HG02943 (cell line): ENCODE results near the gene DBN1.

Source experiments
- ATAC-seq: cut with Tn5 transposase; IDR thresholded peaks from one replicate; pipeline ENCODE4 v1.9.1; 2021; ENCODE audit warnings: mild to moderate bottlenecking, low read depth, moderate library complexity; ENCODE audit not compliant: unreplicated experiment

Gene DBN1

GRCh38 chr5:177475563-177476427 lies 2.4 kb upstream of the DBN1 start:
- ATAC-seq: no peak

- ATAC-seq: no peak
Measured at GRCh38 chr5:177474846-177475562, 1.6 kb upstream of the DBN1 start.

DNA sequence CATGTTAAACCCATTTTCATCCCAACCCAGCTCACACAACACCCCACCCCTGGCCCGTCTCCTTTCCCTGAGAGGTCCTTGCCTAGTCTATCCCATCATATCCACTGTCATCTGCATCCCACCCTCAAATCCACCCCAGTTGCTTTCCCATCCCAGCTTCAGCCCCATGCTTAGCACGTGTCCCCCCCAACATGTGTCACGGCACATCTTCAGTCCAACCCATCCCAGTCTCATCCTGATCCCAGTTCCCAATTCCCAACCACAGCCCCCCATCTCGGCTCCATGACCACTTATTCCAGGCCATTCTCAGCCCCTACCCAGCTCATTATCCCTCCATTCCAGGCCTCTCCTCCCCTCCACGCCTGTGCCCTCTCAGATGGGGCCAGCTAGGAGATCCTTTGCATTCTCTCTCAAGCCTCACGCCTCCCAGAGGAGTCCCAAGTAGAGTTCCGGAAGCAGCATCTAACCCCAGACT lies 605 bp upstream of the DBN1 start:
- no peak for ATAC-seq

DNA sequence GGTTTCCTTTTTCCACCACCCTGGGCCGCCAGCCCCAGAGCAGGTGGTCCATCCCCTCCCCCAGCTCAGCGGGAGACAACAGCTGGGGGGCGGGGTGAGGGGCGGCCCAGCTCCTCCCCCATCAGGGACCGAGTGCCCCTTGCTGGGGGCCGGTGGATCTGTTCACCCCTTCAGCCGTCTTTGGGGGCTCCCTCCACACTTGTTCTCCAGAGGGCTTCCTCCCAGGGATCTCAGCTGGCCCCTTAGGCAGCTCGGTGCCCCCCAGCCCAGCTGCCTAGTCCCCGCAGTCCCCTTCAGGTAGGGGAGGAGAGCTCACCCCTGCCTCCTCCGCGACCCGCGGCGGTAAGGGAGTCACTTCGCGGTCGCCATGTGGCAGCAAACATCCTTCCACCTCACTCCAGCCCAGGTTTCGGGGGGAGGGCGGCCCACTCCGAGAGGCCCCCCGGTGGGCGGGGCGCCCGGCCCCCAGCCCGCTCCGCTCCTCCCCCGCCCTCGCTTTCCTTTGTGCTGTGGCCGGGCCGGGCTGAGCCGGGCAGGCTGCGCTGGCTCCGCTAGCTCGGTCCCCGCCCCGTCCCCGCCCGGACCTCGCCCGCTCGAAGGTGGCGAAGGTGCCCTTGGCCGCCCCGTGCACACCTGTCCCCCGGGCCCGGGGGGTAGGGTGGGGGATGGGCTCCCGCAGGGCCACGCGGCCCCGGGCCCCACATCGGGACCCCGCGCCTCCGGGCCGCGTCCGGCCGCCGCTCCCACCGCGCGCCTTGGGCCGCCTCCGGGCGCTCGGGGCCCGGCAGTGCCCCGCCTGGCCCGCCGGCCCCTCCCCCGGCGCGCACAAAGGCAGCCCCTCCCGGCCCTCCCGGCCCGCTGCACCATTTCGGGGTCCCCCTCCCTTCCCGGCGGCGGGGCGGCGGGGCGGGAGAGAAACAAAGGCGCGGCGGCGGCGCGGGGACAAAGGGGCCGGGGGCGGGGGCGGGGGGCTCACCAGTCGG lies 683 bp downstream of the DBN1 start:
- ATAC-seq: no peak

DNA sequence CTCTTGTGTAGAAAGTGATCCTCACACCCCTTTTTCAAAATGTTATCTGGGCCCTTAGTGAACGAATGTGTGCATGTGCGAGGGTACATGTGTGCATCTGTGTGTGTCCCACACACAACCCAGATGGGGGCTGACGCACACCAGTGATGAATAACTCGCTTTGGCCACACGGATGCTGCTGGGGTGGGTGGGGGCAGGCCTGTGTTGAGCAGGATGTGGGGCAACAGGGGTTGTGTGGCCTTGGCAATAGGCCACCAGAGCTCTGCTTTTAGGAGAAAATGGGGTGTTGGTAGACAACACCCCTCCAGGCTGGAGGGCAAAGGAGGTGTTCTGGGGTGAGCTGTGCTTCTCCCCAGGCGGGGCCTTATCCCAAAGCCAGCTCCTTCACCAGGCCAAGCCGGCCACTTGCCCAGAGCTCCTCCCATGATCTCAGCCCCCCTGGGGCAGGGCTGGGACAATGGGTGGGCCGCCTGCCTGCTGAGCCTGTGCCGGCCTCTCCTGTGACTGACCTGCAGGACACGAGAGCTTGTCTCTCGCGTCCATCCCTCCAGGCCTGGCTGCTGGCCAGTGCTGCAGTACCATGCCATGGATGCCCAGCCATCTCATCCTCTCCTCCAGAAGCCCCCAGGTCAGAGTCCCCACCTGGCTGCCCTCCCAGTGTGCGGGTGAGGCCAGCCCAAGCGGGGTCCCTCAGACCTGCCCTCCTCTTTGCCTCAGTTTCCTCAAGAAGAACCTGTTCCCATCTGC lies 1.7 kb downstream of the DBN1 start:
- ATAC-seq: no peak

- ATAC-seq: no peak
Measured at GRCh38 chr5:177470759-177471536, 2.5 kb downstream of the DBN1 start.

- no peak for ATAC-seq
Measured at GRCh38 chr5:177469750-177470525, 3.5 kb downstream of the DBN1 start.

GRCh38 chr5:177468685-177469628 lies 4.5 kb downstream of the DBN1 start:
- no peak for ATAC-seq

- ATAC-seq: no peak
Measured at GRCh38 chr5:177468329-177468684, 5.1 kb downstream of the DBN1 start.

DNA sequence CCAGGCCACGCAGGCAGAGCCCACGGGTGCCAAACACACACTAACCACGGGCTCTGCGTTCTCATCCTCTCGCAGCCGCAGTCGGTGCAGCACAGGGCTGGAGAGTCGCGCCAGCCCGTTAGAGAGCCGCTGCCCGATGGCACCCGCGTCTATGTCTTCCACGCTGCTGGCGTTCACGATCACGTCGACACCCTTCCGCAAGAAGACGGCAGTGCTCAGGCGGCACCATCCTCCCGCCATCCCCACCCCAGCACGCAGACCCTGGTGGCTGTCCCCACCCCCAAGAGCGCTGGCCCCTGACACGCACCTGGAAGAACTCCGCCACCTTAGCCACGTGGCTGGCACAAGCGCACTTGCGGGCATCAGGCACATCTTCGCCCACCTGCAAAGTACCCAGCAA lies 6.0 kb downstream of the DBN1 start:
- ATAC-seq: no peak

- ATAC-seq: no peak
Measured at GRCh38 chr5:177466861-177467260, 6.6 kb downstream of the DBN1 start.

DNA sequence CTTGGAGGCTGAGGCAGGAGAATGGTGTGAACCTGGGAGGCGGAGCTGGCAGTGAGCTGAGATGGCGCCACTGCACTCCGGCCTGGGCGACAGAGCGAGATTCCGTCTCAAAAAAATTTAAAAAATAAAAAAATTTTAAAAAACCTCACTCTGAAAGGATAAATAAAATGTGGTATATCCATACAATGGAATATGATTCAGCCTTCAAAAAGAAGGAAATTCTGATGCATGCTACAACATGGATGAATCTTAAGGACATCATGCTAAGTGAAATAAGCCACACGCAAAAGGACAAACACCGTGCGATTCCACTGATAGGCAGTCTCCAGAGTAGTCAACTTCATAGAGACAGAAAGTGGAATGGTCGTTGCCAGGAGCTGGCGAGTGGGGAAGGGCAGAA lies 8.4 kb downstream of the DBN1 start:
- no peak for ATAC-seq

DNA sequence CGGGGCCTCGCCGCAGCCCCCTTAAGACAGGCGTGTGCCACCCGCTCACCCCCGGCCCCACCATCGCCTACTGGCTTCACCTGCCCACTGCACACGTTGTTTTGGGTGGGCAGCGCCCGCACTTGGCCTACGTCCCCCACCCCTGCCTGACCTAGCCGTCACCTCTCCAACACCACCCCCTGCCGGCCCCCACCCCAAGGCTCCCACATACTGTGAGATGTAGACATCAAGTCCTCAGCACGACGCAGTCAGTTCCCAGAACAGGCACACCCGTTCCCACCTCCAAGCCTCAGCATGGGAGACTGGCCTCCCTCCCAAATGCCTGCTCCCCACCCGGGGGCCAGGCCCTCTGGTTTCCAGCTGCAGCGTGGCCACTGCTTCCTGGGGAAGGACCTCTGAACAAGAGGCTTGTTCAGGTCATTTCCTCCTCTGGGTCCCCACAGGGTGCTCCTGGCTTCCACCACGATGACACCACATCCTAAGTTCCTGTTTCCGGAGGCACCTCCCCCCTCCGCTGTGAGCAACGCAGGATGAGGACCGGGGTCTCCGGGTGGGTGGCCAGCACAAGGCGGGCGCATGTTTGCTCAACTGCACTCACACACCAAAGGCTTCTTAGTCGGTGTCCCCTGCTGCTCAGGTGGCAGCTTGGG lies 11.3 kb downstream of the DBN1 start:
- ATAC-seq: no peak

- ATAC-seq: no peak
Measured at GRCh38 chr5:177459819-177460628, 13.4 kb downstream of the DBN1 start.

GRCh38 chr5:177459357-177459756 lies 14.1 kb downstream of the DBN1 start:
- no peak for ATAC-seq

- no peak for ATAC-seq
Measured at GRCh38 chr5:177458912-177459350, 14.5 kb downstream of the DBN1 start.
